ENCODE measurements around the gene DOCK1.

Gene DOCK1

GRCh38 chr10:127418536-127419168 lies 513.4 kb downstream of the DOCK1 start:
- no peak overlapping the region for H3K4me3 Mint-ChIP-seq
- no peak for DNase-seq
- peaks cover 8% of the 10 kb centered on the region for H3K36me3 Mint-ChIP-seq (ENCODE audit: low read depth)
- no peak overlapping the region for H3K27ac Mint-ChIP-seq
- TF ChIP-seq CTCF (IDR thresholded peaks at IDR 0.05) = no peak
- peaks cover 11% of the 10 kb centered on the region for H3K4me1 Mint-ChIP-seq
- H3K9me3 Mint-ChIP-seq = no peaks in the 10 kb centered on the region
- H3K27me3 Mint-ChIP-seq (ENCODE audit: low read depth, poor library complexity) = no peaks in the 10 kb centered on the region

- Mint-ChIP-seq H3K4me3 (no peak overlapping the region), H3K9me3 (no peaks in the 10 kb centered on the region), H3K4me1 (peaks cover 21% of the 10 kb centered on the region), H3K36me3 (ENCODE audit: low read depth) (peaks cover 8% of the 10 kb centered on the region), H3K27me3 (ENCODE audit: low read depth, poor library complexity) (no peaks in the 10 kb centered on the region), H3K27ac (peak overlapping the region; percentile 80)
- no peak for DNase-seq
- no peak for TF ChIP-seq CTCF (IDR thresholded peaks at IDR 0.05)
Measured at GRCh38 chr10:127420138-127420684, 515.0 kb downstream of the DOCK1 start.

- H3K9me3 Mint-ChIP-seq = no peaks in the 10 kb centered on the region
- DNase-seq = no peak
- peaks cover 16% of the 10 kb centered on the region for H3K4me1 Mint-ChIP-seq
- peaks cover 27% of the 10 kb centered on the region for H3K36me3 Mint-ChIP-seq (ENCODE audit: low read depth)
- no peak overlapping the region for H3K4me3 Mint-ChIP-seq
- TF ChIP-seq CTCF (IDR thresholded peaks at IDR 0.05) = no peak
- H3K27ac Mint-ChIP-seq = no peak overlapping the region
- no peaks in the 10 kb centered on the region for H3K27me3 Mint-ChIP-seq (ENCODE audit: low read depth, poor library complexity)
Measured at GRCh38 chr10:127423218-127423915, 518.1 kb downstream of the DOCK1 start.

- Mint-ChIP-seq H3K36me3 (ENCODE audit: low read depth) (peaks cover 29% of the 10 kb centered on the region), H3K4me1 (peaks cover 16% of the 10 kb centered on the region), H3K27ac (peak overlapping the region; percentile 40), H3K4me3 (no peak overlapping the region), H3K27me3 (ENCODE audit: low read depth, poor library complexity) (no peaks in the 10 kb centered on the region), H3K9me3 (no peaks in the 10 kb centered on the region)
- TF ChIP-seq CTCF (IDR thresholded peaks at IDR 0.05) = no peak
- DNase-seq = no peak
Measured at GRCh38 chr10:127424594-127425264, 519.5 kb downstream of the DOCK1 start.

DNA sequence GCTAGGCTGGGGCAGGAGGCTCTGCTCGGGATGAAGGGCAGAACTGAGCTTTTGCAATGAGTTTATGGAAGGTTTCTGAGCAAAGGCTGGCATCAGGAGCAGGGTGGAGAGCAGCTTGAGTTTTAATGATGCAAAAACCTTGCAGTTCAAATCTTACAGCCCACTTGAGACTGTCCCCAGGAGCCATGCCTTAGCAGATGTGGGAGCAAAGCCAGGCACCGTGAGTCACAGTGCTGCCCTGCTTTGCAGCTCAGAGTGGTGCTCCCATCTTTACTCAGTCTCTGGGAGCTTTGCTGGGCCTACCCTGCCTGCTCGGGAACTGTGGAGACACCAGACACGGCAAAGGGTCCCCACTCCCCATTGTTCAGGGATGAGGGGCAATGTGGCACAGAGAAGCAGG lies 521.5 kb downstream of the DOCK1 start:
- Mint-ChIP-seq H3K36me3 (ENCODE audit: low read depth) (peaks cover 39% of the 10 kb centered on the region), H3K9me3 (peaks cover 7% of the 10 kb centered on the region), H3K27me3 (ENCODE audit: low read depth, poor library complexity) (no peaks in the 10 kb centered on the region), H3K4me3 (no peak overlapping the region), H3K27ac (no peak overlapping the region), H3K4me1 (peaks cover 16% of the 10 kb centered on the region)
- no peak for DNase-seq
- no peak for TF ChIP-seq CTCF (IDR thresholded peaks at IDR 0.05)

Measured in nephron progenitor cell (in vitro differentiated cells).